Epithelial cell of proximal tubule (primary cell): ENCODE measurements around the gene TOPAZ1. TPM values are rescaled to one million over a fixed set of nuclear protein-coding genes. Genes with fewer than 3 reads are reported as not detected.

Experiments used
- DNase-seq: peaks from one replicate; pipeline ENCODE4 v3.0.0-alpha.2; 2011; ENCODE audit warnings: low read depth
- H3K4me3 ChIP-seq: 2 replicates; pipeline ENCODE4 v1.5.1; 2011; ENCODE audit warnings: low read depth, mild to moderate bottlenecking, low read length
- CTCF ChIP-seq: conservative IDR thresholded peaks from 2 replicates; pipeline ENCODE4 v1.5.1; 2012; ENCODE audit warnings: low read depth, mild to moderate bottlenecking, low read length
- total RNA-seq: library from RNA; depleted of rRNA; stranded (reverse); fragments of >200 nt; gene quantifications from 2 replicates; pipeline ENCODE4 v1.2.3, GENCODE V29; 2015

Gene TOPAZ1
- total RNA-seq, 1 donor from 2014 or later = not detected

DNA sequence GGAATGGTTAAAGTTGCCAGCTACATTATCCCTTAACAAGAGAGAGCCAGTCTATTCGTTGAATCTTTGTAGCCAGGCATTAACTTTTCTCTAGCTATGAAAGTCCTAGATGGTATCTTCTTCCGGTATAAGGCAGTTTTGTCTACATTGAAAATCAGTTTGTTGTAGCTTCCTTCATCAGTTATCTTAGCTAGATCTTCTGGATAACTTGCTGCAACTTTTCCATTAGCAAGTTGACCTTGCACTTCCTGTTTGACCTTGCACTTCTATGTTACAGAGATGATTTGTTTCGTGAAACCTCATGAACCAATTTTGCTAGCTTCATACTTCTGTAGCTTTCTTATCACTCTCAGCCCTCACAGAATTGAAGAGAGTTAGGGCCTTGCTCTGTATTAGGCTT, 24.1 kb downstream of the TOPAZ1 start:
- H3K4me3 ChIP-seq = no peak overlapping the region
- no peak for TF ChIP-seq CTCF
- no peak for DNase-seq

DNA sequence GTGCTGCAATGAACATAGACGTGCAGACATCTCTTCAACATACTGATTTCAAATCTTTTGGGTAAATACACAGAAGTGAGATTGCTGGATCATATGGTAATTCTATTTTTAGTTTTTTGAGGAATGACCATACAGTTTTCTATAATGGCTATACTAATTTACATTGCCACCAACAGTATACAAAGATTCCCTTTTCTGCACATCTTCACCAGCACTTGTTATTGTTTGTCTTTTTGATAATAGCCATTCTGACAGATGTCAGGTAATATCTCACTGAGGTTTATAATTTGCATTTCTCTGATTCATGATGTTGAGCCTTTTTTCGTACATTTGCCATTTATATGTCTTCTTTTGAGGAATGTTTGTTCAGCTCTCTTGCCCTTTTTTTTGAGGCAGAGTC, 30.5 kb downstream of the TOPAZ1 start:
- H3K4me3 ChIP-seq = no peak overlapping the region
- TF ChIP-seq CTCF = no peak
- DNase-seq = no peak

GRCh38 chr3:44277925-44278324, 36.2 kb downstream of the TOPAZ1 start:
- no peak for TF ChIP-seq CTCF
- H3K4me3 ChIP-seq = no peak overlapping the region
- DNase-seq = no peak

DNA sequence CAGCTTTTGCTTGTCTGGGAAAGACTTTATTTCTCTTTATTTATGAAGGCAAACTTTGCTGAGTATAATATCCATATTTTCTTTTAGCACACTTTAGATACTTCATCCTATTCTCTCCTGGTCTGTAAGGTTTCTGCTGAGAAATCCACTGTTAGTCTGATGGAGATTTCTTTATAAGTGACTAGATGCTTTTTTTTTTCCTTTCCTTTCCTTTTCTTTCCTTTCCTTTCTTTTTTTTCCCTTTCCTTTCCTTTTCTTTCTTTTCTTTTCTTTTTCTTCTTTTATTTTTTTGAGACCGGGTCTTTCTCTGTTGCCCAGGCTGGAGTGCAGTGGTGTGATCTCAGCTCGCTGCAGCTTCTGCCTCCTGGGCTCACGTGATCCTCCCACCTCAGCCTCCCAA, 38.4 kb downstream of the TOPAZ1 start:
- no peak for DNase-seq
- H3K4me3 ChIP-seq = no peak overlapping the region
- no peak for TF ChIP-seq CTCF

- H3K4me3 ChIP-seq = no peak overlapping the region
- no peak for TF ChIP-seq CTCF
- DNase-seq = no peak
Measured at GRCh38 chr3:44280631-44281030, 38.9 kb downstream of the TOPAZ1 start.

GRCh38 chr3:44284949-44285348, 43.3 kb downstream of the TOPAZ1 start:
- no peak for DNase-seq
- H3K4me3 ChIP-seq = no peak overlapping the region
- TF ChIP-seq CTCF = no peak

DNA sequence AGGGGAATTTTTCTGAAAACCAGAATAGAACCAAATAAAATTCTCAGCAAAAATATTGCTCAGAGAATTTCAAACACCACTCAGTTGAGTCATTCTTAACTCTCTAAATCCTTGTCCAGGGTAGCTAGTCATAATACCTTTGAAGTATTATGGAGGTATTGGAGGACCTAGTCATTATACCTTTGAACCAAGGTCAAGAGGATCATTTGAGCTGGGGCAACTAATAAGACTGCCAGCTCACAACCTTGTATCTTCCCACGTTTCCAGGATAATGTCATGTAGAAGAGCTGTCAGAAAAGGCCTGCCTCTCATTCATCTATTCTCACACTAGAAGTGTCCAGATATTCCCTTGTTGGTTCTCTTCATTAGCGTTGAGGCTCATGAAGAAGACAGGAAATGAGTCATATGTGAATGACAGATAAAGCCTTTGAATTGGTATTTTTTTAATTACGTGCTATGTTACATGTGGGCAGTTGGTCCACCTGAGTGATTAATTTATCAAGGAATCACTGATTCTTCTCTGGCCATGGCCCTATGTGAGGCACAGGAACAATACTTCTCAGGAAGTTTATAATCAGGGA, 48.3 kb downstream of the TOPAZ1 start:
- no peak overlapping the region for H3K4me3 ChIP-seq
- no peak for TF ChIP-seq CTCF
- no peak for DNase-seq
